Karpas-422 (cell line): ENCODE results near the gene CRTAC1. TPM values are rescaled to one million over a fixed set of nuclear protein-coding genes. Genes with fewer than 3 reads are reported as not detected.
"Not testable (repeated sequence)": the region's sequence is repeated elsewhere in the genome, so short reads cannot be mapped to it uniquely, and the experiment has no call there.

Experiments
- DNase-seq: peaks from one replicate; pipeline ENCODE4 v3.0.0-alpha.2; 2015
- H2AFZ ChIP-seq: fragments of 200-600 bp; sonication (generic); 2 replicates; pipeline ENCODE4 v1.6.1; 2014; ENCODE audit warnings: antibody characterized with exemption, low read length, mixed read lengths
- H3K27ac ChIP-seq: fragments of 200-600 bp; sonication (generic); 2 replicates; pipeline ENCODE4 v1.5.1; 2014; ENCODE audit warnings: mild to moderate bottlenecking, low read length, moderate library complexity
- H3K27me3 ChIP-seq: fragments of 200-600 bp; sonication (generic); 2 replicates; pipeline ENCODE4 v1.6.1; 2014; ENCODE audit warnings: low read length, mixed read lengths
- H3K36me3 ChIP-seq: fragments of 200-600 bp; sonication (generic); 2 replicates; pipeline ENCODE4 v1.6.1; 2014; ENCODE audit warnings: low read length, mixed read lengths; ENCODE audit not compliant: insufficient read depth
- H3K4me1 ChIP-seq: fragments of 200-600 bp; sonication (generic); 2 replicates; pipeline ENCODE4 v1.6.1; 2014; ENCODE audit warnings: mild to moderate bottlenecking, low read length, mixed read lengths
- H3K4me2 ChIP-seq: fragments of 200-600 bp; sonication (generic); 2 replicates; pipeline ENCODE4 v1.6.1; 2014; ENCODE audit warnings: low read length, low read depth, mild to moderate bottlenecking; ENCODE audit not compliant: poor library complexity, severe bottlenecking
- H3K4me3 ChIP-seq: fragments of 200-600 bp; sonication (generic); 2 replicates; pipeline ENCODE4 v1.5.1; 2014; ENCODE audit warnings: mild to moderate bottlenecking, antibody characterized with exemption, low read length, mixed read lengths
- H3K79me2 ChIP-seq: fragments of 200-600 bp; sonication (generic); 2 replicates; pipeline ENCODE4 v1.6.1; 2014; ENCODE audit warnings: mild to moderate bottlenecking, low read length, mixed read lengths
- H3K9ac ChIP-seq: fragments of 200-600 bp; sonication (generic); 2 replicates; pipeline ENCODE4 v1.6.0; 2014; ENCODE audit warnings: low read length
- H3K9me2 ChIP-seq: fragments of 200-600 bp; sonication (generic), shearing (Covaris generic); replicated peaks from 2 replicates; pipeline ENCODE4 v1.6.0; 2014; ENCODE audit warnings: mild to moderate bottlenecking, low read length, moderate library complexity; ENCODE audit not compliant: insufficient read depth
- H3K9me3 ChIP-seq: fragments of 300-700, 200-600 bp; sonication (generic); 2 replicates; pipeline ENCODE4 v1.6.1; 2014; ENCODE audit warnings: low read length, mixed read lengths
- H4K20me1 ChIP-seq: fragments of 200-600 bp; sonication (generic); 2 replicates; pipeline ENCODE4 v1.6.1; 2014; ENCODE audit warnings: mild to moderate bottlenecking, antibody characterized with exemption, low read length, low read depth; ENCODE audit not compliant: insufficient read depth
- total RNA-seq: library from RNA; depleted of rRNA; stranded (reverse); fragments of >200 nt; shearing (Covaris generic); gene quantifications from 2 replicates; pipeline ENCODE4 v1.2.3, GENCODE V29; 2014; ENCODE audit warnings: low replicate concordance

Gene CRTAC1
- total RNA-seq, 1 experiment from 2014 or later, result not detected

DNA sequence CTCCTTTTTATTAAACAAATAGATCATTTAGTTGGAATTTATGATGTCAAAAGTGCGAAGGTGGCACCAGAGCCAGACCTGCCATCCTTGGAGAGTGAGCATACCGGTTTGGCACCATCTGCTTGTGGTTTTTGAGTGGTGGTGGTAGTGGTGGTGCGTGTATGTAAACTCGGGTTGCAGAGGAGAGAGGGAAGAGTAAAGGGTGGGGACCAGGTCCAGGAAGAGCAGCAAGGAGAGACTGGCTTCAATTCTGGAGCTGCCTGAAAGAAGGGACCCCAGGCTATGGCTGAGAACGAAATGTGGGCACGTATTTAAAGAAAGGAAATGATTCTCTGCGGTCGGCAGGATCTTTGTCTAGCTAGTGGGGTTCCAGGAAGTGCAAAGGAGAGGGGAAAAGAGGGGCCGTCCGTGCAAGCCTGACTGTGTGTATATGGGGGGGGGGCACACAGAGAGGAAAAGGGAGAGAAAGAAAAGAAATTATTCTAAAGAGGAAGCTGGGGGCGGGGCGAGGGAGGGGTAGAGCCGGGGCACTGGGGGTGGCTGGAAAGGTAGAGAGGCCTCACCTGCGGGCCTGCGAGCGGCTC, 181.2 kb downstream of the CRTAC1 start:
- no peaks in the 10 kb centered on the region for H3K9me2 ChIP-seq
- peak overlapping the region; percentile 34; the same call in 1 of the 2 replicates for H3K4me3 ChIP-seq
- no peaks in the 10 kb centered on the region for H3K79me2 ChIP-seq
- H3K27me3 ChIP-seq, result no peaks in the 10 kb centered on the region
- no peak for DNase-seq
- H4K20me1 ChIP-seq, result no peaks in the 10 kb centered on the region
- peak overlapping the region; percentile 19 for H3K4me2 ChIP-seq
- no peak overlapping the region for H2AFZ ChIP-seq
- H3K27ac ChIP-seq, result no peak overlapping the region
- peaks cover 7% of the 10 kb centered on the region for H3K4me1 ChIP-seq
- H3K9me3 ChIP-seq, result no peaks in the 10 kb centered on the region
- H3K36me3 ChIP-seq, result no peaks in the 10 kb centered on the region
- H3K9ac ChIP-seq, result no peak overlapping the region

DNA sequence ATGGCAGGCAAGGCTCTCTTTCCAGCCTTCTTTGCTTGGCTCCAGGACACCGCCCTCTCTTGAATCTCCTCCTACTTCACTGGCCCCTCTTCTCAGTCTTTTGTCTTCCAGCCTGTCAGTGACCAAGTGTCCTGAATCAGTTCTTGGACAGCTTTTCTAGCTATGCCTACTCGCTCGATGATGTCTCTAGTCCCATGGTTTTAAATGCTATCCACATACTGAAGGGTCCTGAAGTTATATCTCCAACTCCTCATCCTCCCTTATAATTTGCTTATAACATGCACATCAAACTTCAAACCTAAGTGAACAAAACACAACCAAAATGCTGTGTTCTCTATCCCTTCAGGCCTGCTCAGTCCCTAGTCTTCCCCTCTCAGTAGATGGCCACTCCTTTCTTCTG, 185.7 kb downstream of the CRTAC1 start:
- Histone ChIP-seq H3K9ac (no peak overlapping the region), H3K36me3 (no peaks in the 10 kb centered on the region), H4K20me1 (no peaks in the 10 kb centered on the region), H3K27ac (no peak overlapping the region), H2AFZ (no peak overlapping the region), H3K4me2 (no peak overlapping the region), H3K4me3 (no peak overlapping the region), H3K4me1 (no peaks in the 10 kb centered on the region), H3K9me2 (no peaks in the 10 kb centered on the region), H3K79me2 (no peaks in the 10 kb centered on the region), H3K27me3 (no peaks in the 10 kb centered on the region), H3K9me3 (no peaks in the 10 kb centered on the region)
- no peak for DNase-seq

DNA sequence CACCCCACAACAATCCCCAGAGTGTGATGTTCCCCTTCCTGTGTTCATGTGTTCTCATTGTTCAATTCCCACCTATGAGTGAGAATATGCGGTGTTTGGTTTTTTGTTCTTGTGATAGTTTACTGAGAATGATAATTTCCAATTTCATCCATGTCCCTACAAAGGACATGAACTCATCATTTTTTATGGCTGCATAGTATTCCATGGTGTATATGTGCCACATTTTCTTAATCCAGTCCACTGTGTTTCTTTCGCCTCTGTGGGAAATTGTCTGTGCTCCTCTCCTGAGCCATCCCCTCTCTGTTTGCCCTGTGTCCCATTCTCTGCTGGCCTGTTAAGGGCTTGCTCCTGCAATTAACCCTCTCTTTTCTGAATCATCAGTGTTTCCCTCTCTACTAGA, 186.4 kb downstream of the CRTAC1 start:
- not testable (repeated sequence) for H3K27me3 ChIP-seq, H3K27ac ChIP-seq, H3K36me3 ChIP-seq, H2AFZ ChIP-seq, H3K9ac ChIP-seq, H3K4me1 ChIP-seq, H3K4me3 ChIP-seq, H3K79me2 ChIP-seq, H4K20me1 ChIP-seq, H3K9me3 ChIP-seq, H3K4me2 ChIP-seq, DNase-seq, H3K9me2 ChIP-seq

DNA sequence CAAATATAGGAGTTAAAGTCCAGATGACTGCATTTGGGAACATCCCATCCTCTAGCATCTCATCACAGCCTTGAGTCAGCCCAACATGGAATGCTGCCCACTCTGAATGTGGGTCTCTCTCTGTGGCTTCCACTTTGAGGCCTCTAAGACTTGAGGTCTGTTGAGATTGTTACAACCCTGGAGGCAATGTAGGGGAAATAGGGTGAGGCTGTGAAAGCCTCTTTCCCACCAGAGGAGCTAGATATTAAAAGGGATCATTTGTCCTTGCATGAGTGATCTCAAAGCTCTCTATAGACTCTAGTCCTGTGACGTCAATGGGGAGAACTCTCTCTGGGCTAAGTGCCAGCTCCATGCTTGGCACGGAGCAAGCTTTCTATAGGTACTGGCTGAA, 187.1 kb downstream of the CRTAC1 start:
- no peak overlapping the region for H3K4me3 ChIP-seq
- H3K27ac ChIP-seq, result no peak overlapping the region
- DNase-seq, result no peak
- H3K4me2 ChIP-seq, result no peak overlapping the region
- H2AFZ ChIP-seq, result no peak overlapping the region
- H3K9me3 ChIP-seq, result no peaks in the 10 kb centered on the region
- no peaks in the 10 kb centered on the region for H3K36me3 ChIP-seq
- no peaks in the 10 kb centered on the region for H3K4me1 ChIP-seq
- H4K20me1 ChIP-seq, result no peaks in the 10 kb centered on the region
- no peak overlapping the region for H3K9ac ChIP-seq
- no peaks in the 10 kb centered on the region for H3K79me2 ChIP-seq
- H3K27me3 ChIP-seq, result no peaks in the 10 kb centered on the region
- no peaks in the 10 kb centered on the region for H3K9me2 ChIP-seq

DNA sequence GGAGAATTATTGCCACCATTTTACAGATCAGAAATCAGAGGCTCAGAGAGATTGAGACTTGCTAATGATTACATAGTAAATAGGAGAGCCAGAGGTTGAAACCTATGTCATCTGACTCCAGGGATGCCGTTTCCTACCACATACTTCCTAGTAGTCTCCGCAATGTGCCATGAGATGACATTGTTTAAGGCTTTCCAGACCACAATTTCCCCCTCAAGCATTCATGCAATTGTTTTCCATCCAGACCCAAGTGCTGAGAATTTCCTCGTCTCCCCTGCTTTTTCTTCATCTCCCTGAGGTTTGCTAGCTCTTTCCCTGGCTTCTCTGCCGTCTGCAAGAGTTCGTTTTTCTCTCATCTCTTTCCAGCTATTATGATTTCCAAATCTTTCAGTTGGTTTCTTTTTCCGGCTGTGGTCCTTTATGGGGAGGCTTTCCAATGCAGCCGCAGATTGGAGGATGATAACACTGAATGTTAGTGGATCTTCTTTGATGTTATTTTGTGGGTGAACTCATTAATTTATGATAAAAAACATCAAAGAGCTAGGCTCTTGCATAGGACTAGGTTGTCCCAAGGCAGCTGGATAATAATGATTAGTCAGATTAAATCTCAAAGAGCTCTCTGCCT, 187.7 kb downstream of the CRTAC1 start:
- no peaks in the 10 kb centered on the region for H3K27me3 ChIP-seq
- no peak for DNase-seq
- no peak overlapping the region for H3K9ac ChIP-seq
- H3K4me1 ChIP-seq, result no peaks in the 10 kb centered on the region
- H3K9me3 ChIP-seq, result no peaks in the 10 kb centered on the region
- no peaks in the 10 kb centered on the region for H4K20me1 ChIP-seq
- no peak overlapping the region for H3K4me3 ChIP-seq
- H3K79me2 ChIP-seq, result no peaks in the 10 kb centered on the region
- no peaks in the 10 kb centered on the region for H3K9me2 ChIP-seq
- no peaks in the 10 kb centered on the region for H3K36me3 ChIP-seq
- H3K4me2 ChIP-seq, result no peak overlapping the region
- H2AFZ ChIP-seq, result no peak overlapping the region
- H3K27ac ChIP-seq, result no peak overlapping the region

DNA sequence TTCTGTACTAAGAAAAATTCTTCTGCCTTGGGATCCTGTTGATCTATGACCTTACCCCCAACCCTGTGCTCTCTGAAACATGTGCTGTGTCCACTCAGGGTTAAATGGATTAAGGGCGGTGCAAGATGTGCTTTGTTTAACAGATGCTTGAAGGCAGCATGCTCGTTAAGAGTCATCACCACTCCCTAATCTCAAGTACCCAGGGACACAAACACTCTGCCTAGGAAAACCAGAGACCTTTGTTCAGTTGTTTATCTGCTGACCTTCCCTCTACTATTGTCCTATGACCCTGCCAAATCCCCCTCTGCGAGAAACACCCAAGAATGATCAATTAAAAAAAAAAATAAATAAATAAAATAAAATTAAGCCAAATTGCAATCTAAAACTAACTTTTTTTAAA, 188.3 kb downstream of the CRTAC1 start:
- H3K4me1 ChIP-seq, H3K9me3 ChIP-seq, H3K4me3 ChIP-seq: not testable (repeated sequence)

DNA sequence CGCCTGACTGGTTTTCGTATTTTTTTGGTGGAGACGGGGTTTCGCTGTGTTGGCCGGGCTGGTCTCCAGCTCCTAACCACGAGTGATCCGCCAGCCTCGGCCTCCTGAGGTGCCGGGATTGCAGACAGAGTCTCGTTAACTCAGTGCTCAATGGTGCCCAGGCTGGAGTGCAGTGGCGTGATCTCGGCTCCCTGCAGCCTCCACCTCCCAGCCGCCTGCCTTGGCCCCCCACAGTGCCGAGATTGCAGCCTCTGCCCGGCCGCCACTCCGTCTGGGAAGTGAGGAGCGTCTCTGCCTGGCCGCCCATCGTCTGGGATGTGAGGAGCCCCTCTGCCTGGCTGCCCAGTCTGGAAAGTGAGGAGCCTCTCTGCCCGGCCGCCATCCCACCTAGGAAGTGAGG, 189.3 kb downstream of the CRTAC1 start:
- H3K79me2 ChIP-seq, H4K20me1 ChIP-seq, H3K4me2 ChIP-seq, DNase-seq, H2AFZ ChIP-seq, H3K9me3 ChIP-seq, H3K27me3 ChIP-seq, H3K4me3 ChIP-seq, H3K9ac ChIP-seq, H3K36me3 ChIP-seq, H3K9me2 ChIP-seq, H3K4me1 ChIP-seq, H3K27ac ChIP-seq: not testable (repeated sequence)

More for the DNA sequence above, 188.3 kb downstream of the CRTAC1 start:
- H3K79me2 ChIP-seq, H4K20me1 ChIP-seq, H3K27me3 ChIP-seq, H2AFZ ChIP-seq, H3K9ac ChIP-seq, H3K36me3 ChIP-seq, H3K4me2 ChIP-seq, DNase-seq, H3K27ac ChIP-seq, H3K9me2 ChIP-seq: not testable (repeated sequence)

DNA sequence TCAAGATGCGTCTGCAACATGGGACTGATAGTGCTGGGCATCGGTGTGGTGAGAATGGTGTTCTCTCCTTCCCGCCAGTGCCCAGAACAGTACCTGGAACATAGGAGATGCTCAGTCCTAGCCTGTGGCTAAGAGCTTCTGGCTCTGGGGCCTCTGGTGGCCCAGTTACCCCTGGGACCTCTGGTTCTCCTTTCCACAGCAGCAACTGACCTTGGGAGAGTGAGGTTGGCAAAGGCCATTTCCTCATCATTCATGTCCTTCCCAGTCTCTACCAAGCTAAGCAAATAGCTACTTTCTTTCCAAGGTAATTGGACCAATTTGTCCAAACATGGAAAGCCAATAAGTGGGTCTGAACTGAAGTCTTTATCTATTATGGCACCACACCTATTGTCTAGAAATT, 192.3 kb downstream of the CRTAC1 start:
- Histone ChIP-seq H3K27me3 (no peaks in the 10 kb centered on the region), H3K27ac (no peak overlapping the region), H3K36me3 (no peaks in the 10 kb centered on the region), H4K20me1 (no peaks in the 10 kb centered on the region), H3K4me1 (no peaks in the 10 kb centered on the region), H3K9ac (no peak overlapping the region), H3K4me2 (no peak overlapping the region), H3K79me2 (no peaks in the 10 kb centered on the region), H3K9me3 (no peaks in the 10 kb centered on the region), H2AFZ (no peak overlapping the region), H3K4me3 (no peak overlapping the region), H3K9me2 (no peaks in the 10 kb centered on the region)
- DNase-seq, result no peak
